Measurements from ENCODE around the gene DMD. TPM values are rescaled to one million over a fixed set of nuclear protein-coding genes. Genes with fewer than 3 reads are reported as not detected.

The DMD gene
- total and polyA plus RNA-seq, 2 of the 13 experiments (the other 11 are each of a cell fraction or from before 2014, with no cell fraction given), result 17.6 to 25.9 TPM

DNA sequence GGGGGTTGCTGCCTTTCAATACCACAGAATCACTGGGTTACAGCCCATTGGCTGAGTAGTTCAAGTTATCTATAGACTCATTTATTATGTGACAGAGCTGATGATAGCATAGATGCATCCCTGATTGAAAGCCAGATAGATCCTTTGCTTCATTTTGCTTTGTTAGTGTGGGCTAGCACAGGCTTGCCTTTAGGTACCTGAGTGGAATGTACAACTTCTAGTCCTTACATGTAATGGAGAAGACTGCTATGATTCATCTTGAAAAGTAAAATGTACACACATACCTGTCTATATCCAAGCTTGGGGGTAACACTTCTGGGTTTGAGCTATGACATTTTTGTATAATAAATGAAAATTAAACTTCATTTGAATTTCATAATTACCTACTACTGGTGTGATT, 1913.5 kb downstream of the DMD start (continued):
- TF ChIP-seq ZBTB21 (CRISPR knock-in tag; IDR thresholded peaks at IDR 0.05), result no peak
- TF ChIP-seq ARNT2 (CRISPR knock-in tag; IDR thresholded peaks at IDR 0.05; ENCODE audit: low read depth), result no peak
- no peak for TF ChIP-seq SMARCE1 (IDR thresholded peaks at IDR 0.05; ENCODE audit: borderline replicate concordance)
- no peak for TF ChIP-seq CENPT (CRISPR knock-in tag; IDR thresholded peaks at IDR 0.05; ENCODE audit: low read depth)
- no peak for TF ChIP-seq MED13 (CRISPR knock-in tag; IDR thresholded peaks at IDR 0.05)
- TF ChIP-seq, protein P1, sequence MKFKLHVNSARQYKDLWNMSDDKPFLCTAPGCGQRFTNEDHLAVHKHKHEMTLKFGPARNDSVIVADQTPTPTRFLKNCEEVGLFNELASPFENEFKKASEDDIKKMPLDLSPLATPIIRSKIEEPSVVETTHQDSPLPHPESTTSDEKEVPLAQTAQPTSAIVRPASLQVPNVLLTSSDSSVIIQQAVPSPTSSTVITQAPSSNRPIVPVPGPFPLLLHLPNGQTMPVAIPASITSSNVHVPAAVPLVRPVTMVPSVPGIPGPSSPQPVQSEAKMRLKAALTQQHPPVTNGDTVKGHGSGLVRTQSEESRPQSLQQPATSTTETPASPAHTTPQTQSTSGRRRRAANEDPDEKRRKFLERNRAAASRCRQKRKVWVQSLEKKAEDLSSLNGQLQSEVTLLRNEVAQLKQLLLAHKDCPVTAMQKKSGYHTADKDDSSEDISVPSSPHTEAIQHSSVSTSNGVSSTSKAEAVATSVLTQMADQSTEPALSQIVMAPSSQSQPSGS (CRISPR knock-in tag; IDR thresholded peaks at IDR 0.05), result no peak
- TF ChIP-seq, protein P2, sequence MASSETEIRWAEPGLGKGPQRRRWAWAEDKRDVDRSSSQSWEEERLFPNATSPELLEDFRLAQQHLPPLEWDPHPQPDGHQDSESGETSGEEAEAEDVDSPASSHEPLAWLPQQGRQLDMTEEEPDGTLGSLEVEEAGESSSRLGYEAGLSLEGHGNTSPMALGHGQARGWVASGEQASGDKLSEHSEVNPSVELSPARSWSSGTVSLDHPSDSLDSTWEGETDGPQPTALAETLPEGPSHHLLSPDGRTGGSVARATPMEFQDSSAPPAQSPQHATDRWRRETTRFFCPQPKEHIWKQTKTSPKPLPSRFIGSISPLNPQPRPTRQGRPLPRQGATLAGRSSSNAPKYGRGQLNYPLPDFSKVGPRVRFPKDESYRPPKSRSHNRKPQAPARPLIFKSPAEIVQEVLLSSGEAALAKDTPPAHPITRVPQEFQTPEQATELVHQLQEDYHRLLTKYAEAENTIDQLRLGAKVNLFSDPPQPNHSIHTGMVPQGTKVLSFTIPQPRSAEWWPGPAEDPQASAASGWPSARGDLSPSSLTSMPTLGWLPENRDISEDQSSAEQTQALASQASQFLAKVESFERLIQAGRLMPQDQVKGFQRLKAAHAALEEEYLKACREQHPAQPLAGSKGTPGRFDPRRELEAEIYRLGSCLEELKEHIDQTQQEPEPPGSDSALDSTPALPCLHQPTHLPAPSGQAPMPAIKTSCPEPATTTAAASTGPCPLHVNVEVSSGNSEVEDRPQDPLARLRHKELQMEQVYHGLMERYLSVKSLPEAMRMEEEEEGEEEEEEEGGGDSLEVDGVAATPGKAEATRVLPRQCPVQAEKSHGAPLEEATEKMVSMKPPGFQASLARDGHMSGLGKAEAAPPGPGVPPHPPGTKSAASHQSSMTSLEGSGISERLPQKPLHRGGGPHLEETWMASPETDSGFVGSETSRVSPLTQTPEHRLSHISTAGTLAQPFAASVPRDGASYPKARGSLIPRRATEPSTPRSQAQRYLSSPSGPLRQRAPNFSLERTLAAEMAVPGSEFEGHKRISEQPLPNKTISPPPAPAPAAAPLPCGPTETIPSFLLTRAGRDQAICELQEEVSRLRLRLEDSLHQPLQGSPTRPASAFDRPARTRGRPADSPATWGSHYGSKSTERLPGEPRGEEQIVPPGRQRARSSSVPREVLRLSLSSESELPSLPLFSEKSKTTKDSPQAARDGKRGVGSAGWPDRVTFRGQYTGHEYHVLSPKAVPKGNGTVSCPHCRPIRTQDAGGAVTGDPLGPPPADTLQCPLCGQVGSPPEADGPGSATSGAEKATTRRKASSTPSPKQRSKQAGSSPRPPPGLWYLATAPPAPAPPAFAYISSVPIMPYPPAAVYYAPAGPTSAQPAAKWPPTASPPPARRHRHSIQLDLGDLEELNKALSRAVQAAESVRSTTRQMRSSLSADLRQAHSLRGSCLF (CRISPR knock-in tag; IDR thresholded peaks at IDR 0.05; ENCODE audit: borderline replicate concordance), result no peak
- TF ChIP-seq TOE1 (CRISPR knock-in tag; IDR thresholded peaks at IDR 0.05), result no peak
- TF ChIP-seq POLR2AphosphoS5 (IDR thresholded peaks at IDR 0.05; ENCODE audit: low read depth, low read length), result no peak
- no peak for TF ChIP-seq STAG1 (CRISPR knock-in tag; IDR thresholded peaks at IDR 0.05)
- TF ChIP-seq NCOR1 (IDR thresholded peaks at IDR 0.05; ENCODE audit: borderline replicate concordance, low read length), result no peak
- TF ChIP-seq ZNF776 (CRISPR knock-in tag; IDR thresholded peaks at IDR 0.05), result no peak
- TF ChIP-seq, protein P3, sequence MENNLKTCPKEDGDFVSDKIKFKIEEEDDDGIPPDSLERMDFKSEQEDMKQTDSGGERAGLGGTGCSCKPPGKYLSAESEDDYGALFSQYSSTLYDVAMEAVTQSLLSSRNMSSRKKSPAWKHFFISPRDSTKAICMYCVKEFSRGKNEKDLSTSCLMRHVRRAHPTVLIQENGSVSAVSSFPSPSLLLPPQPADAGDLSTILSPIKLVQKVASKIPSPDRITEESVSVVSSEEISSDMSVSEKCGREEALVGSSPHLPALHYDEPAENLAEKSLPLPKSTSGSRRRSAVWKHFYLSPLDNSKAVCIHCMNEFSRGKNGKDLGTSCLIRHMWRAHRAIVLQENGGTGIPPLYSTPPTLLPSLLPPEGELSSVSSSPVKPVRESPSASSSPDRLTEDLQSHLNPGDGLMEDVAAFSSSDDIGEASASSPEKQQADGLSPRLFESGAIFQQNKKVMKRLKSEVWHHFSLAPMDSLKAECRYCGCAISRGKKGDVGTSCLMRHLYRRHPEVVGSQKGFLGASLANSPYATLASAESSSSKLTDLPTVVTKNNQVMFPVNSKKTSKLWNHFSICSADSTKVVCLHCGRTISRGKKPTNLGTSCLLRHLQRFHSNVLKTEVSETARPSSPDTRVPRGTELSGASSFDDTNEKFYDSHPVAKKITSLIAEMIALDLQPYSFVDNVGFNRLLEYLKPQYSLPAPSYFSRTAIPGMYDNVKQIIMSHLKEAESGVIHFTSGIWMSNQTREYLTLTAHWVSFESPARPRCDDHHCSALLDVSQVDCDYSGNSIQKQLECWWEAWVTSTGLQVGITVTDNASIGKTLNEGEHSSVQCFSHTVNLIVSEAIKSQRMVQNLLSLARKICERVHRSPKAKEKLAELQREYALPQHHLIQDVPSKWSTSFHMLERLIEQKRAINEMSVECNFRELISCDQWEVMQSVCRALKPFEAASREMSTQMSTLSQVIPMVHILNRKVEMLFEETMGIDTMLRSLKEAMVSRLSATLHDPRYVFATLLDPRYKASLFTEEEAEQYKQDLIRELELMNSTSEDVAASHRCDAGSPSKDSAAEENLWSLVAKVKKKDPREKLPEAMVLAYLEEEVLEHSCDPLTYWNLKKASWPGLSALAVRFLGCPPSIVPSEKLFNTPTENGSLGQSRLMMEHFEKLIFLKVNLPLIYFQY (CRISPR knock-in tag; IDR thresholded peaks at IDR 0.05; ENCODE audit: borderline replicate concordance), result no peak

All from HepG2 (cell line).